GM12873 (cell line): ENCODE data around the gene ULBP3.
A peak's percentile ranks its signal among the peaks of the same experiment; 100 is the strongest.

ENCODE experiments used
- TF ChIP-seq, protein P1 (sequence below): IDR thresholded peaks from 2 replicates; pipeline ENCODE4 v1.5.1; 2012; ENCODE audit warnings: low read depth, mild to moderate bottlenecking, moderate library complexity, low read length, control low read depth; ENCODE audit not compliant: insufficient read depth; ENCODE audit errors: missing control alignments

The ULBP3 gene

DNA sequence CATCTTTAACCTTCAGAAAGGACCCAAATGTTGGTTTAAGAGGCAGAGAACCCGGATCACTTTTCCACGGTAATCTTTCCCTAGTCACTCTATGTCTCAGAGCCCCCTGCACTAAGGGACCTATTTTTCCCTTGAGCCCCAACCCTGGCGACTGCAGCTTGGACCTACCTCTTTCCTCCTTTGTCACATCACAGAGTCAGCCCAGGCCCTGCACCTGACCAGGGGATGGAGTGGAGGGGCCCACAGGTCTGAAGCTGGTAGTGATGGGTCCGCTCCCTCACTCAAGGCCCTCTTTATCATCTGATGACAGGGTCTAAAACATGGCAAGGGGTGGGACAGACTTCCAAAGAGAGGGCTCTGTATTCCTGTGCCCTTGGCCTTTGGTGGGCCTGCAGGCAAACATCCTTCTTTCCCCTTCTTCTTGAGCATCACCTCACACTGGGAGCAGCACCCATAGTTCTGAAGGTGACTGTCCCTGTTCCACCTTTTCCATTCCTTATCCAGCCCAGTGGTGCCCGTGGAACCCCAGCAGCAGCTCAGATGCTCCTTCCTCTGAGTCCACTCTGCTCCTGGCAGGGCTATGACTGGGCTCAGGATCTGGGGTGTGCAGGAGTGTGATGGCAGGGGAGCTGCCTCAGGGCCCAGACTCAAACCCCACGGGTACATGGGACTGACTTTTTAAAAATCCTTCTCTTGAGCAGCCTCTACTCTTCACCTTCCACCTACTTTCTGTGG is 49.9 kb downstream of the ULBP3 start:
- TF ChIP-seq, protein P1, sequence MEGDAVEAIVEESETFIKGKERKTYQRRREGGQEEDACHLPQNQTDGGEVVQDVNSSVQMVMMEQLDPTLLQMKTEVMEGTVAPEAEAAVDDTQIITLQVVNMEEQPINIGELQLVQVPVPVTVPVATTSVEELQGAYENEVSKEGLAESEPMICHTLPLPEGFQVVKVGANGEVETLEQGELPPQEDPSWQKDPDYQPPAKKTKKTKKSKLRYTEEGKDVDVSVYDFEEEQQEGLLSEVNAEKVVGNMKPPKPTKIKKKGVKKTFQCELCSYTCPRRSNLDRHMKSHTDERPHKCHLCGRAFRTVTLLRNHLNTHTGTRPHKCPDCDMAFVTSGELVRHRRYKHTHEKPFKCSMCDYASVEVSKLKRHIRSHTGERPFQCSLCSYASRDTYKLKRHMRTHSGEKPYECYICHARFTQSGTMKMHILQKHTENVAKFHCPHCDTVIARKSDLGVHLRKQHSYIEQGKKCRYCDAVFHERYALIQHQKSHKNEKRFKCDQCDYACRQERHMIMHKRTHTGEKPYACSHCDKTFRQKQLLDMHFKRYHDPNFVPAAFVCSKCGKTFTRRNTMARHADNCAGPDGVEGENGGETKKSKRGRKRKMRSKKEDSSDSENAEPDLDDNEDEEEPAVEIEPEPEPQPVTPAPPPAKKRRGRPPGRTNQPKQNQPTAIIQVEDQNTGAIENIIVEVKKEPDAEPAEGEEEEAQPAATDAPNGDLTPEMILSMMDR, result no peak

DNA sequence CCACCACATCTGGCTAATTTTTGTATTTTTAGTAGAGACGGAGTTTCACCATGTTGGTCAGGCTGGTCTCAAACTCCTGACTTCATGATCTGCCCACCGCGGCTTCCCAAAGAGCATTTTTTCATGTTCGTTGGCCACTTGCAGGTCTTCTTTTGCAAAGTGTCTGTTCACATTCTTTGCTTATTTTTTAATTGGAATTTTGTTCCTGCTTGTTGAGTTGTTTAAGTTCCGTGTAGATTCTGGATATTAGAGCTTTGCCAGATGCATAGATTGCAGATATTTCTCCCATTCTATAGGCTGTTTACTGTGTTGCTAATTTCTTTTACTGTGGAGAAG is 51.8 kb downstream of the ULBP3 start:
- TF ChIP-seq, protein P1, result peak; percentile 3

DNA sequence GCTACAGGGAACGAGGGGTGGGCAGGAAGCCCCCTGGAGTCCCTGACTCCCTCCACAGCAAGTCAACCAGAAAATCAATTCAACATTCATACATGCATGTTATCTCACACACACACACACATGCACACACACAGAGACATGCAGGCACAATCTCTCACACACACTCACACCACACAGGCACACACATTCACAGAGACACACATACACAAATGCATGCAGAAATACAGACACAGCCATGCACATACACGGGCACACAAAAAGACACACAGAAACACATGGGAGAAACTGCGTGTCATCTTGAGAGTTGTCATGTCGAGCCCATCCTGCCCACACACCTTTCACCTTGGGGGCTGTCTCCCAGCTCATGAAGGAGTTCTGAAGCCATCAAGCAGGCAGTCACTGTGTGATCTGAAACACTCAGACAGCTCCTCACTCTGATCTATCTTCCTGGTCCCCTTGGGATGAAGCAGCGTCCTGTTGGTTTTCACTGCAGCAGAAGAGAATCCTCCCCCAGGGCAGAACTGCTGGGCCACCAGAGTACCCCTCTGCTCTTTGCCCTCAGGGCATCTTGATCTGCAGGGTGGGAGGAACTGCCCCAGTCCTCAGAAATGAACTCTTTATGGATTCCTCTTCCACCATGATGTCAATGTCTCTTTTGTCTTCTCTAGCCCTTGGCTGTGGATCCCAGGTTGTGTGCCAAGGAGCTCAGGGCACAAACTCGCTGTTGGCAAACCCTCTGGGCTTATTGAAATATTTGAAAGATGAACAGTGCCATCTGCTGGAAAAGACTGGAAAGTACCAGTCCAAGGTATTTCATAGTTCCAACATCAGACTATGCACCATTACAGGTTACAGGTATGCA is 52.4 kb downstream of the ULBP3 start:
- TF ChIP-seq, protein P1, result peak; percentile 58
